Common myeloid progenitor, CD34-positive (primary cell): ENCODE measurements around the gene LRFN2.
A peak's percentile ranks its signal among the peaks of the same experiment; 100 is the strongest.

Source experiments
- CTCF ChIA-PET: fragments of 350-600 bp; sonication (Branson Sonifier 250); formaldehyde crosslinking; loops from one replicate; lab custom pipeline; 2021; ENCODE audit warnings: antibody characterized with exemption; lab: Charles Lee
- POLR2A ChIA-PET: fragments of 350-600 bp; sonication (Branson Sonifier 250); formaldehyde crosslinking; loops from one replicate; lab custom pipeline; 2021; ENCODE audit warnings: antibody characterized with exemption; lab: Charles Lee
- DNase-seq, 3 donors: peaks; one replicate each; pipeline versions ENCODE4 v3.0.0 to v3.0.0-alpha.2; 2013
- H3K27ac ChIP-seq, 2 experiments: 1 replicate in 1 of 2; 2 replicates in 1 of 2; pipeline ENCODE4 v1.7.0; 2013; ENCODE audit warnings: inconsistent platforms in 2 of 2, low read length in 2 of 2, mild to moderate bottlenecking in 2 of 2, low read depth in 1 of 2, moderate library complexity in 1 of 2; ENCODE audit not compliant: severe bottlenecking in 2 of 2, insufficient read depth in 1 of 2, poor library complexity in 1 of 2
- H3K27me3 ChIP-seq, 5 experiments: replicated peaks in 2 of 5; 1 replicate in 3 of 5; 2 replicates in 2 of 5; pipeline versions ENCODE4 v1.6.1 to v1.7.0; 2013; ENCODE audit warnings: low read length in 4 of 5, mild to moderate bottlenecking in 2 of 5, moderate library complexity in 2 of 5, inconsistent platforms in 1 of 5; ENCODE audit not compliant: insufficient read depth in 5 of 5, control insufficient read depth in 4 of 5
- H3K36me3 ChIP-seq, 4 experiments: 1 replicate in 2 of 4; 2 replicates in 2 of 4; pipeline versions ENCODE4 v1.6.1 to v1.7.0; 2013; ENCODE audit warnings: low read length in 3 of 4, control low read depth in 1 of 4, mild to moderate bottlenecking in 1 of 4; ENCODE audit not compliant: control insufficient read depth in 4 of 4, insufficient read depth in 4 of 4
- H3K4me1 ChIP-seq, 4 experiments: 1 replicate in 3 of 4; 2 replicates in 1 of 4; pipeline versions ENCODE4 v1.6.1 to v1.7.1; 2013; ENCODE audit warnings: low read length in 3 of 4, mild to moderate bottlenecking in 3 of 4, control low read depth in 1 of 4, inconsistent platforms in 1 of 4, moderate library complexity in 1 of 4; ENCODE audit not compliant: control insufficient read depth in 4 of 4, insufficient read depth in 4 of 4; ENCODE audit errors: control extremely low read depth in 1 of 4
- H3K4me3 ChIP-seq, 7 experiments: 1 replicate in 4 of 7; 2 replicates in 3 of 7; pipeline versions ENCODE4 v1.5.1 to v1.7.0; 2013; ENCODE audit warnings: mild to moderate bottlenecking in 7 of 7, low read length in 6 of 7, moderate library complexity in 6 of 7, inconsistent platforms in 2 of 7, low read depth in 2 of 7, control low read depth in 1 of 7; ENCODE audit not compliant: insufficient read depth in 4 of 7, control insufficient read depth in 1 of 7; ENCODE audit errors: extremely low read depth in 1 of 7
- H3K9me3 ChIP-seq, 5 experiments: 1 replicate in 4 of 5; 2 replicates in 1 of 5; pipeline versions ENCODE4 v1.6.1 to v1.7.1; 2013; ENCODE audit warnings: low read length in 4 of 5, mild to moderate bottlenecking in 2 of 5, inconsistent platforms in 1 of 5, low read depth in 1 of 5, moderate library complexity in 1 of 5; ENCODE audit not compliant: control insufficient read depth in 4 of 5, insufficient read depth in 2 of 5; ENCODE audit errors: control extremely low read depth in 1 of 5
- WGBS: methylation state at CpG from one replicate; pipeline ENCODE4 v1.1.5; 2013; ENCODE audit not compliant: insufficient coverage; 5-methylcytosine and 5-hydroxymethylcytosine counted together

Gene LRFN2

GRCh38 chr6:40552941-40553340, 34.2 kb downstream of the LRFN2 start:
- no peaks in the 10 kb centered on the region for H3K27me3 ChIP-seq
- ChIA-PET POLR2A (no interaction called here), CTCF (interaction anchor here (0.9 to 5.6 kb wide), 6 partner anchors 9 to 35 kb away, joined by 3 to 26 read pairs (median 5); no protein-coding TSS in a partner anchor)
- no peak overlapping the region for H3K4me3 ChIP-seq
- no peaks in the 10 kb centered on the region for H3K4me1 ChIP-seq
- no peaks in the 10 kb centered on the region for H3K36me3 ChIP-seq
- WGBS = 100% methylated on average over 3 of the region's 4 CpGs
- no peak for DNase-seq
- no peak overlapping the region for H3K27ac ChIP-seq
- H3K9me3 ChIP-seq = no peaks in the 10 kb centered on the region

- no peaks in the 10 kb centered on the region for H3K9me3 ChIP-seq
- no peaks in the 10 kb centered on the region for H3K27me3 ChIP-seq
- DNase-seq = no peak
- WGBS = 100% methylated on average over 3 of the region's 4 CpGs
- no peaks in the 10 kb centered on the region for H3K4me1 ChIP-seq
- H3K36me3 ChIP-seq = no peaks in the 10 kb centered on the region
- H3K27ac ChIP-seq = no peak overlapping the region
- ChIA-PET CTCF (interaction anchor here (0.9 to 5.6 kb wide), 4 partner anchors 8 to 36 kb away, joined by 3 to 26 read pairs (median 6); no protein-coding TSS in a partner anchor), POLR2A (no interaction called here)
- H3K4me3 ChIP-seq = no peak overlapping the region
Measured at GRCh38 chr6:40551966-40552505, 35.1 kb downstream of the LRFN2 start.

DNA sequence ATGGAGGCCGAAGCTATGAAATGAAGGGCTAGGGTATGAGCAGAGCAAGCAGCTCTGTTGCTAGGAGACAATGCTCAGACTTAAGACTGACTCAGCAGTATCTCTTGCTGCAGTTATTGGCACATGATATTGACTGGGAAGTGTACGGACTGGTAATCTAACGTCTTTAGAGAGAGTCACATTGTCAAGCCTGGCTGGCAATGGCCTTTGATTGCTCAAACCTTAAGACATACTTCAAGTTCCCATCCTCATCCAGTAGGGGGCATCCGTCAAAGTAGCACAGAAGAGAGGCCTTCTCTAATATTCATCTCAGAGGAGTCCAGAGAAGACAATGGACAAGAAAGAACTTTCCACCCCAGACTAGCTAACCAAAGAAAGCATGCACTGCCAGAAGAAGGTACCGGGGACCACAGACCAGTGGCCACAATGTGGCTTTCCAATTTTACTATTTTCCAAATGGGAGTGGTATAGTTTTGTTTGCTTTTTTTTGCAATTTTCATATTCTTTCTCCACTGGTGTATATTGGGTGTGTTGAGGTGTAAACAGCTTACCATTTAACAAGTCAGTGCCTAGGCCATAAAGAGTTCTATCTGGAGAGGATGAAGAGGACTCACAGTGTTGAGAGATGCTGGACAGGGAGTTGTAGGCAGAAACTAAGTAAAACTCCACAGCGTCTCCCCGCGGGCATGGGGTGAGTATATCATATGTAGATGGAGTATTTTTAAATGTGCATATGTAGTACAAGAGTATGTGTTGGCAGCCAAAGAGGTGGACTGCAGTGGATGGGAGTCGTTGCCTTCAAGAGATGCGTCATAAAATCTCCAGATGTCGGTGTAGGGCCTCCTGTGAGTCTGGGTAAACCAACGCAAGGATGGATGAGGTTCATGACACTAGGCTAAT, 36.7 kb downstream of the LRFN2 start:
- no peaks in the 10 kb centered on the region for H3K36me3 ChIP-seq
- no peak overlapping the region for H3K4me3 ChIP-seq
- H3K4me1 ChIP-seq = no peaks in the 10 kb centered on the region
- ChIA-PET CTCF (interaction anchor here (1.2 to 5.6 kb wide), 7 partner anchors 12 to 39 kb away, joined by 3 to 26 read pairs (median 4); partner anchors contain the start of gene LRFN2), POLR2A (no interaction called here)
- H3K27ac ChIP-seq = no peak overlapping the region
- DNase-seq = peak; percentile 61 to 76 (median 69)
- H3K27me3 ChIP-seq = peaks cover 0 to 2% (median 0%) of the 10 kb centered on the region in 5 experiments
- WGBS = 88% methylated on average over 8 of the region's 12 CpGs
- no peaks in the 10 kb centered on the region for H3K9me3 ChIP-seq

GRCh38 chr6:40545954-40546353, 41.2 kb downstream of the LRFN2 start:
- Histone ChIP-seq H3K27me3 (peaks cover 0 to 4% (median 0%) of the 10 kb centered on the region in 5 experiments), H3K36me3 (no peaks in the 10 kb centered on the region), H3K4me3 (no peak overlapping the region), H3K27ac (no peak overlapping the region), H3K9me3 (no peaks in the 10 kb centered on the region), H3K4me1 (peaks cover 0 to 28% (median 16%) of the 10 kb centered on the region in 4 experiments)
- ChIA-PET POLR2A (no interaction called here), CTCF (interaction anchor here (1.1 to 1.2 kb wide), 2 partner anchors 12 to 24 kb away, joined by 3 read pairs; no protein-coding TSS in a partner anchor)
- no peak for DNase-seq
- WGBS = 96% methylated on average over 5 of the region's 6 CpGs

- Histone ChIP-seq H3K9me3 (no peaks in the 10 kb centered on the region), H3K36me3 (no peaks in the 10 kb centered on the region), H3K27me3 (peaks cover 0 to 4% (median 0%) of the 10 kb centered on the region in 5 experiments), H3K4me1 (peaks cover 0 to 32% (median 18%) of the 10 kb centered on the region in 4 experiments), H3K27ac (no peak overlapping the region), H3K4me3 (no peak overlapping the region)
- ChIA-PET POLR2A (no interaction called here), CTCF (interaction anchor here (1.0 to 2.0 kb wide), 5 partner anchors 9 to 45 kb away, joined by 3 to 8 read pairs (median 4); no protein-coding TSS in a partner anchor)
- 20% methylated on average over 2 of the region's 2 CpGs for WGBS
- peak; percentile 92 to 99 (median 97) for DNase-seq
Measured at GRCh38 chr6:40543776-40544175, 43.4 kb downstream of the LRFN2 start.

DNA sequence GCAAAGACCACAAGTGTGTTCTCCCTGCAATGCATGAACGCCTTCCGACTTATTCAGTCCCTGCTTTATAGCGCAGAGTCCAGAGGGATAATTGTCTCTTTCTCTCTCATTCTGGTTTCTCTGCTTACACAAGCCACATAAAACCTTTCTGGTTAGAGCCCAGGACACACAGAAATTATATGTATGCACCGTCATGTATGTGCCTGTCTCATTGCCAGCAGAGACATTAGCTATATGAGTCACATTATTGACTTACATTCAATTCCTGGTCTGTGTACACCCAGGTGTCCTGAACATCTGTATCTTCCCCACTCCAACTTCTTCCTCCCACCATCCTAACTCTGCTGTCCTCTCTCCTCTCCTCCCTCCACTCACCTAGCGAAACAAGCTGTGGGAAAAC, 44.0 kb downstream of the LRFN2 start:
- peak in 2 of 3 donors; percentile 54 to 74 for DNase-seq
- 85% methylated on average over 2 of the region's 5 CpGs for WGBS
- ChIA-PET CTCF (interaction anchor here (1.0 to 2.0 kb wide), 5 partner anchors 9 to 45 kb away, joined by 3 to 8 read pairs (median 4); no protein-coding TSS in a partner anchor), POLR2A (no interaction called here)
- Histone ChIP-seq H3K27ac (no peak overlapping the region), H3K4me1 (peaks cover 0 to 32% (median 18%) of the 10 kb centered on the region in 4 experiments), H3K9me3 (no peaks in the 10 kb centered on the region), H3K4me3 (no peak overlapping the region), H3K27me3 (peaks cover 0 to 4% (median 0%) of the 10 kb centered on the region in 5 experiments), H3K36me3 (no peaks in the 10 kb centered on the region)
